ENCODE measurements around the gene RGS10.
"Not testable (repeated sequence)": the region's sequence is repeated elsewhere in the genome, so short reads cannot be mapped to it uniquely, and the experiment has no call there.

Gene RGS10

GRCh38 chr10:119469325-119469707 lies 73.2 kb downstream of the RGS10 start:
- H3K4me1 ChIP-seq = peaks cover 0 to 23% (median 13%) of the 10 kb centered on the region in 4 donors
- no peak overlapping the region for H3K4me3 ChIP-seq
- intact Hi-C loops (cut with DNase I; ENCODE audit: low total_unique reads) = no loop called here
- peak overlapping the region in 1 of 2 donors; percentile 31 for H3K27ac ChIP-seq
- H3K27me3 ChIP-seq = peaks cover 0 to 3% of the 10 kb centered on the region in 2 donors
- TF ChIP-seq CTCF (IDR thresholded peaks at IDR 0.05) = no peak
- H3K36me3 ChIP-seq = no peaks in the 10 kb centered on the region
- DNase-seq = no peak
- no peaks in the 10 kb centered on the region for H3K9me3 ChIP-seq

- Histone ChIP-seq H3K4me1 (peaks cover 0 to 23% (median 13%) of the 10 kb centered on the region in 4 donors), H3K4me3 (no peak overlapping the region), H3K36me3 (no peaks in the 10 kb centered on the region), H3K9me3 (no peaks in the 10 kb centered on the region), H3K27ac (no peak overlapping the region), H3K27me3 (peaks cover 0 to 3% of the 10 kb centered on the region in 2 donors)
- no peak for TF ChIP-seq CTCF (IDR thresholded peaks at IDR 0.05)
- DNase-seq = no peak
- intact Hi-C loops (cut with DNase I; ENCODE audit: low total_unique reads) = no loop called here
Observed at GRCh38 chr10:119468542-119469324, 73.8 kb downstream of the RGS10 start.

GRCh38 chr10:119466655-119467054 lies 75.9 kb downstream of the RGS10 start:
- intact Hi-C loops (cut with DNase I; ENCODE audit: low total_unique reads) = no loop called here
- Histone ChIP-seq H3K4me1 (peaks cover 0 to 23% (median 13%) of the 10 kb centered on the region in 4 donors), H3K27me3 (no peaks in the 10 kb centered on the region), H3K4me3 (no peak overlapping the region), H3K9me3 (no peaks in the 10 kb centered on the region), H3K27ac (no peak overlapping the region), H3K36me3 (no peaks in the 10 kb centered on the region)
- TF ChIP-seq CTCF (IDR thresholded peaks at IDR 0.05) = no peak
- no peak for DNase-seq

DNA sequence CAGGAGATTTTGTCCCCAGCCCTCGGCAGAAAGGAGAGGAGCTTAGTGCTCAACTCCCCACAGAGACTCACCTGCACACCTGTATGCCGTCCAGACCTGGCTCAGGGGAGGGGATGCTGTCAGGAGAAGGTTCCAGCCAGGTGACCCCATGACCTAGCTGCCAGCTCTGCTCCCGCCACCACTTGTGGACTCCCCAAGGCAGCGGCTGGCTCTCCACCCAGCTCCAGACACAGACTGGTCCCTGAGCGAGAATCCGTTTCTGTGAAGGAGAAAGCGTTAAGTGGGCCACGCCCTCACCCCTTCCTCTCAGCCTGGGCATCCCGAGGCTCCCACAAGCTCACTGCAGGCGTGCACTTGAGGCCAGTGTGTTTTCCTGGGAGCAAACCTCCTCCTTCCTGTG lies 76.4 kb downstream of the RGS10 start:
- Histone ChIP-seq H3K4me1 (peaks cover 0 to 27% (median 13%) of the 10 kb centered on the region in 4 donors), H3K9me3 (no peaks in the 10 kb centered on the region), H3K27ac (no peak overlapping the region), H3K4me3 (no peak overlapping the region), H3K36me3 (no peaks in the 10 kb centered on the region), H3K27me3 (no peaks in the 10 kb centered on the region)
- TF ChIP-seq CTCF (IDR thresholded peaks at IDR 0.05) = no peak
- intact Hi-C loops (cut with DNase I; ENCODE audit: low total_unique reads) = no loop called here
- DNase-seq = no peak

- no peaks in the 10 kb centered on the region for H3K36me3 ChIP-seq
- intact Hi-C loops (cut with DNase I; ENCODE audit: low total_unique reads) = no loop called here
- no peaks in the 10 kb centered on the region for H3K27me3 ChIP-seq
- DNase-seq = no peak
- H3K9me3 ChIP-seq = no peaks in the 10 kb centered on the region
- TF ChIP-seq CTCF (IDR thresholded peaks at IDR 0.05) = no peak
- no peak overlapping the region for H3K4me3 ChIP-seq
- no peak overlapping the region for H3K27ac ChIP-seq
- H3K4me1 ChIP-seq = peaks cover 0 to 22% (median 10%) of the 10 kb centered on the region in 4 donors
Observed at GRCh38 chr10:119465085-119465484, 77.4 kb downstream of the RGS10 start.

DNA sequence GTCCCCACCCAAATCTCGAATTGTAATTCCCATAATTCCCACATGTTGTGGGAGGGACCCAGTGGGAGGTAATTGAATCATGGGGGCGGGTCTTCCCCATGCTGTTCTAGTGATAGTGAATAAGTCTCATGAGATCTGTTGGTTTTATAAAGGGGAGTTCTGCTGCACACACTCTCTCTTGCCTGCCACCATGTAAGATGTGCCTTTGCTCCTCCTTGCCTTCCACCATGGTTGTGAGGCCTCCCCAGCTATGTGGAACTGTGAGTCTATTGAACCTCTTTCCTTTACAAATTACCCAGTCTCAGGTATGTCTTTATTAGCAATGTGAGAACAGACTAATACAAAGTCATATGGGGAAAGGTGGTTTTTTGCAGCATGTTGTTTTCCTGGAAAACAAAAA lies 79.3 kb downstream of the RGS10 start:
- intact Hi-C loops (cut with DNase I; ENCODE audit: low total_unique reads); H3K27ac ChIP-seq; H3K27me3 ChIP-seq; H3K36me3 ChIP-seq; DNase-seq; H3K4me3 ChIP-seq; H3K9me3 ChIP-seq: not testable (repeated sequence)
- peaks cover 0 to 15% (median 3%) of the 10 kb centered on the region in 4 donors for H3K4me1 ChIP-seq

Measured in tibial artery (tissue), 4 donors.